Activated naive CD4-positive, alpha-beta T cell treated with anti-CD3 and anti-CD28 coated beads, Interleukin-2, amount 10 ng/mL, durations not matched to agents 7 days and 5 days (primary cell): ENCODE measurements around the gene LANCL3.

Source experiments
- CTCF ChIA-PET: fragments of 350-600 bp; sonication (Branson Sonifier 250); formaldehyde crosslinking; loops from one replicate; lab custom pipeline; 2021; ENCODE audit warnings: antibody characterized with exemption; lab: Charles Lee
- DNase-seq: peaks from one replicate; pipeline ENCODE4 v3.0.0-alpha.2; 2020
- H3K27ac Mint-ChIP-seq: one replicate; pipeline ENCODE4 v1.8.0; 2021; ENCODE audit warnings: mild to moderate bottlenecking, moderate library complexity, mixed read lengths
- H3K27me3 Mint-ChIP-seq: one replicate; pipeline ENCODE4 v1.8.0; 2021; ENCODE audit warnings: mild to moderate bottlenecking, mixed read lengths
- H3K36me3 Mint-ChIP-seq: one replicate; pipeline ENCODE4 v1.8.0; 2021; ENCODE audit warnings: mixed read lengths
- H3K4me1 Mint-ChIP-seq: one replicate; pipeline ENCODE4 v1.8.0; 2021; ENCODE audit warnings: mixed read lengths
- H3K4me3 Mint-ChIP-seq: one replicate; pipeline ENCODE4 v1.8.0; 2021; ENCODE audit warnings: mild to moderate bottlenecking, moderate library complexity, mixed read lengths
- H3K9me3 Mint-ChIP-seq: one replicate; pipeline ENCODE4 v1.8.0; 2021; ENCODE audit warnings: mixed read lengths

LANCL3 gene

GRCh38 chrX:37717708-37718107 lies 146.2 kb downstream of the LANCL3 start:
- DNase-seq, result no peak
- H3K4me1 Mint-ChIP-seq, result no peaks in the 10 kb centered on the region
- no peak overlapping the region for H3K4me3 Mint-ChIP-seq
- H3K36me3 Mint-ChIP-seq, result no peaks in the 10 kb centered on the region
- no peaks in the 10 kb centered on the region for H3K9me3 Mint-ChIP-seq
- CTCF ChIA-PET, result no interaction called here
- H3K27ac Mint-ChIP-seq, result no peak overlapping the region
- peaks cover 7% of the 10 kb centered on the region for H3K27me3 Mint-ChIP-seq

- Mint-ChIP-seq H3K4me1 (no peaks in the 10 kb centered on the region), H3K4me3 (no peak overlapping the region), H3K27me3 (peaks cover 3% of the 10 kb centered on the region), H3K36me3 (no peaks in the 10 kb centered on the region), H3K9me3 (no peaks in the 10 kb centered on the region), H3K27ac (no peak overlapping the region)
- CTCF ChIA-PET, result no interaction called here
- no peak for DNase-seq
These were observed 151.1 kb downstream of the LANCL3 start for GRCh38 chrX:37722595-37722994.

GRCh38 chrX:37726346-37726745 lies 154.9 kb downstream of the LANCL3 start:
- CTCF ChIA-PET, result no interaction called here
- no peaks in the 10 kb centered on the region for H3K36me3 Mint-ChIP-seq
- H3K27me3 Mint-ChIP-seq, result peaks cover 3% of the 10 kb centered on the region
- DNase-seq, result no peak
- H3K4me1 Mint-ChIP-seq, result no peaks in the 10 kb centered on the region
- H3K9me3 Mint-ChIP-seq, result no peaks in the 10 kb centered on the region
- H3K27ac Mint-ChIP-seq, result no peak overlapping the region
- H3K4me3 Mint-ChIP-seq, result no peak overlapping the region
